GM10266 (cell line): ENCODE results near the gene KIF13A.

Experiments used
- DNase-seq: peaks from one replicate; pipeline ENCODE4 v3.0.0; 2012; ENCODE audit errors: extremely low spot score
- CTCF ChIP-seq: IDR thresholded peaks from 2 replicates; pipeline ENCODE4 v1.5.1; 2012; ENCODE audit warnings: mild to moderate bottlenecking, low read depth; ENCODE audit not compliant: control insufficient read depth, insufficient read depth; ENCODE audit errors: missing control alignments

Gene KIF13A

GRCh38 chr6:17724341-17724740 is 263.1 kb downstream of the KIF13A start:
- DNase-seq, result no peak
- no peak for TF ChIP-seq CTCF

GRCh38 chr6:17721671-17722070 is 265.8 kb downstream of the KIF13A start:
- DNase-seq, result no peak
- no peak for TF ChIP-seq CTCF

- TF ChIP-seq CTCF, result no peak
- no peak for DNase-seq
These were observed 268.0 kb downstream of the KIF13A start for GRCh38 chr6:17719323-17720041.

GRCh38 chr6:17716221-17716620 is 271.2 kb downstream of the KIF13A start:
- no peak for DNase-seq
- TF ChIP-seq CTCF, result no peak

GRCh38 chr6:17714879-17715851 is 272.3 kb downstream of the KIF13A start:
- DNase-seq, result peak; percentile 56
- TF ChIP-seq CTCF, result no peak

GRCh38 chr6:17714177-17714576 is 273.3 kb downstream of the KIF13A start:
- DNase-seq, result no peak
- TF ChIP-seq CTCF, result no peak
